K562 (cell line): ENCODE measurements around the gene SLFN14. TPM values are rescaled to one million over a fixed set of nuclear protein-coding genes. Genes with fewer than 3 reads are reported as not detected.
A peak's percentile ranks its signal among the peaks of the same experiment; 100 is the strongest.
"Not testable (repeated sequence)": the region's sequence is repeated elsewhere in the genome, so short reads cannot be mapped to it uniquely, and the experiment has no call there.

Source experiments
- ATAC-seq: fragments of 200-7000 bp; cut with Tn5 transposase; 3 replicates; pipeline ENCODE4 v1.9.1; 2020; ENCODE audit warnings: moderate library complexity
- BruUV-seq: library from RNA; stranded (reverse); fragments of 400-500 nt; replicated peaks from 2 replicates; lab custom pipeline; 2021; lab: Mats Ljungman, UMichigan
- CTCF ChIA-PET: fragments of 300-600 bp; formaldehyde crosslinking; extraction: SDS; loops from one replicate; lab custom pipeline; 2021; ENCODE audit warnings: low intra/inter-chr PET ratio; lab: Yijun Ruan, JAX
- POLR2A ChIA-PET: fragments of 300-600, 350-650 bp; sonication (Branson Sonifier 250); formaldehyde crosslinking; extraction: SDS; loops from one replicate; lab custom pipeline; 2021; ENCODE audit warnings: antibody characterized with exemption, inconsistent platforms; lab: Yijun Ruan, JAX
- DNase-seq, 4 experiments: peaks; one replicate each; pipeline versions ENCODE4 v3.0.0 to v3.0.0-alpha.2; 2011 to 2018; ENCODE audit warnings: low spot score in 3 of 4, mixed read lengths in 3 of 4; ENCODE audit errors: extremely low read depth in 1 of 4
- FAIRE-seq: peaks from 2 replicates; lab custom pipeline; 2011; peaks lifted over from hg19 to GRCh38; lab: Jason Lieb, UNC
- H2AFZ ChIP-seq: 2 replicates; pipeline ENCODE4 v1.6.0; 2011; ENCODE audit warnings: low read depth, low read length, control low read depth, inconsistent platforms
- H3K27ac ChIP-seq: fragments of 200-600 bp; 3 replicates; pipeline ENCODE4 v1.8.0; 2011; ENCODE audit warnings: low read depth, mild to moderate bottlenecking, control low read depth, inconsistent platforms, low read length, moderate library complexity, mixed read lengths; ENCODE audit errors: extremely low read depth
- H3K27me3 ChIP-seq, 2 experiments: fragments of 300-600 bp in 1 of 2; 2 replicates in 1 of 2; 3 replicates in 1 of 2; pipeline versions ENCODE4 v1.6.0 to v1.8.0; 2011; ENCODE audit warnings: inconsistent platforms in 2 of 2, low read length in 2 of 2, mild to moderate bottlenecking in 1 of 2, mixed read lengths in 1 of 2, moderate library complexity in 1 of 2; ENCODE audit not compliant: control insufficient read depth in 2 of 2, insufficient read depth in 2 of 2
- H3K36me3 ChIP-seq: fragments of 300-600 bp; 3 replicates; pipeline ENCODE4 v1.8.0; 2011; ENCODE audit warnings: mild to moderate bottlenecking, low read length, inconsistent platforms; ENCODE audit not compliant: control insufficient read depth, insufficient read depth
- H3K4me1 ChIP-seq, 2 experiments: fragments of 200-600 bp in 1 of 2; replicated peaks in 1 of 2; 2 replicates in 1 of 2; 3 replicates in 1 of 2; pipeline versions ENCODE4 v1.5.1 to v1.8.0; 2011; ENCODE audit warnings: inconsistent platforms in 2 of 2, low read length in 2 of 2, mild to moderate bottlenecking in 1 of 2, mixed read lengths in 1 of 2, moderate library complexity in 1 of 2; ENCODE audit not compliant: control insufficient read depth in 2 of 2, insufficient read depth in 2 of 2
- H3K4me2 ChIP-seq: 2 replicates; pipeline ENCODE4 v1.6.1; 2011; ENCODE audit warnings: low read length, control low read depth, inconsistent platforms, mixed read lengths; ENCODE audit not compliant: insufficient read depth
- H3K4me3 ChIP-seq: fragments of 200-600 bp; sonication (generic), shearing (Covaris generic); 2 replicates; pipeline ENCODE4 v1.5.1; 2016; ENCODE audit warnings: control low read depth, inconsistent platforms
- H3K79me2 ChIP-seq: fragments of 200-600 bp; 3 replicates; pipeline ENCODE4 v1.8.0; 2011; ENCODE audit warnings: low read length, inconsistent platforms; ENCODE audit not compliant: control insufficient read depth, insufficient read depth
- H3K9ac ChIP-seq, 2 experiments: 2 replicates each; pipeline versions ENCODE4 v1.6.0 to v1.6.1; 2011; ENCODE audit warnings: low read depth in 2 of 2, low read length in 2 of 2, control low read depth in 1 of 2, inconsistent platforms in 1 of 2, mild to moderate bottlenecking in 1 of 2, mixed read lengths in 1 of 2; ENCODE audit not compliant: insufficient read depth in 1 of 2
- H3K9me1 ChIP-seq: one replicate; pipeline ENCODE4 v1.6.0; 2011; ENCODE audit warnings: inconsistent platforms, mild to moderate bottlenecking, low read length, moderate library complexity; ENCODE audit not compliant: control insufficient read depth, insufficient read depth
- H3K9me3 ChIP-seq: replicated peaks from 2 replicates; pipeline ENCODE4 v1.5.1; 2011; ENCODE audit warnings: low read depth, low read length, inconsistent platforms; ENCODE audit not compliant: control insufficient read depth, insufficient read depth
- H4K20me1 ChIP-seq: replicated peaks from 2 replicates; pipeline ENCODE4 v1.6.1; 2011; ENCODE audit warnings: low read length, inconsistent platforms, mixed read lengths; ENCODE audit not compliant: control insufficient read depth, insufficient read depth
- BCOR ChIP-seq: fragments of 450-650 bp; IDR thresholded peaks from 2 replicates; pipeline ENCODE4 v1.6.1; 2016
- FOSL1 ChIP-seq: fragments of 200-800 bp; sonication (Bioruptor generic); conservative IDR thresholded peaks from 2 replicates; pipeline ENCODE4 v1.6.1; 2016; ENCODE audit warnings: missing genetic modification characterization, missing compliant biosample characterization
- WGBS: fragments of 100-300 bp; shearing (Covaris generic); methylation state at CpG from one replicate; pipeline ENCODE4 v1.1.6; 2016; ENCODE audit warnings: low coverage, mixed read lengths; ENCODE audit not compliant: insufficient coverage; ENCODE audit errors: missing lambda C conversion rate; 5-methylcytosine and 5-hydroxymethylcytosine counted together
- in situ Hi-C: fragments of 300-500 bp; cut with MboI; formaldehyde crosslinking; loops from 4 replicates; pipeline ENCODE4 v1.15.0; 2018; ENCODE audit warnings: inconsistent platforms, mixed read lengths
- intact Hi-C: fragments of 100-400 bp; cut with micrococcal nuclease; formaldehyde crosslinking; loops from 2 replicates; pipeline ENCODE4 v1.14.2; 2022
- polyA plus RNA-seq, 8 experiments: library from polyadenylated mRNA; depleted of rRNA in 4 of 8; stranded (reverse) in 5 of 8; unstranded in 3 of 8; fragments of >200 nt; fragmentation: Nextera tagmentation in 2 of 8; fragmentation: Illumina TruSeq in 1 of 8; extraction: Ambion mirVana in 2 of 8; extraction: Trizol in 1 of 8; gene quantifications; 2 replicates each; pipeline versions ENCODE4 v1.2.1 to v1.2.3, GENCODE V29; 2011 to 2014; ENCODE audit warnings: inconsistent platforms in 1 of 8, missing spikeins in 1 of 8
- total RNA-seq, 7 experiments: library from RNA; depleted of rRNA in 6 of 7; stranded (reverse); fragments of >200 nt in 6 of 7; fragmentation: Illumina TruSeq in 2 of 7; extraction: Trizol in 2 of 7; gene quantifications; 2 replicates each; pipeline versions ENCODE4 v1.2.1 to v1.2.3, GENCODE V29; 2011 to 2021; ENCODE audit warnings: low replicate concordance in 1 of 7

The SLFN14 gene
- total and polyA plus RNA-seq, 9 of the 15 experiments (the other 6 are each of a cell fraction or from before 2014, with no cell fraction given) = 1.3 to 4.3 (median 3.1) TPM

DNA sequence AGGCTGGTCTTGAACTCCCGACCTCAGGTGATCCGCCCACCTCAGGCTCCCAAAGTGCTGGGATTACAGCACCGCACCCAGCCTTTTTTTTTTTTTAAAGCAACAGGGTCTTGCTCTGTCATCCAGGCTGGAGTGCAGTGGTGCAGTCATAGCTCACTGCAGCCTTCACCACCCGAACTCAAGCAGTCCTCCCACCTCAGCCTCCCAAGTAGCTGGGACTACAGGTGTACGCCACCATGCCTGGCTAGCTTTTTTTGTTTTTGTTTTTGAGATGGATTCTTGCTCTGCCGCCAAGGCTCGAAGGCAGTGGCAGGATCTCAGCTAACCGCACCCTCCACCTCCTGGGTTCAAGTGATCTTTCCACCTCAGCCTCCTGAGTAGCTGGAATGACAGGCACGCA lies 25.2 kb downstream of the SLFN14 start:
- H3K9me1 ChIP-seq, H4K20me1 ChIP-seq, H3K9me3 ChIP-seq, H2AFZ ChIP-seq, H3K36me3 ChIP-seq, DNase-seq, H3K4me2 ChIP-seq, H3K79me2 ChIP-seq, H3K27ac ChIP-seq, BruUV-seq, CTCF ChIA-PET, H3K9ac ChIP-seq, FAIRE-seq, H3K4me3 ChIP-seq, H3K27me3 ChIP-seq: not testable (repeated sequence)
- in situ Hi-C loops = loop anchor here (5.0 kb wide), 2 partner anchors 223 to 363 kb away; no protein-coding TSS in a partner anchor
- 78% methylated on average over 9 of the region's 9 CpGs for WGBS
- intact Hi-C loops = loop anchor here (5.0 to 10.0 kb wide), 4 partner anchors 61 to 391 kb away; partner anchors contain the start of genes NLE1, SLFN12 and UNC45B
- POLR2A ChIA-PET = interaction anchor here (0.9 kb wide), 1 partner anchor 43 kb away, joined by 3 read pairs; the partner anchor contains the start of gene PEX12
- H3K4me1 ChIP-seq = peaks cover 6 to 31% of the 10 kb centered on the region in 2 experiments; a peak in 3 of 5 replicates
- TF ChIP-seq BCOR = 0 out of 2 replicates have a peak, but pooled peaks have one; percentile 13
- TF ChIP-seq, all 486 proteins: peak for 1; not testable (repeated sequence) for 485
- not testable (repeated sequence) for ATAC-seq

- Histone ChIP-seq H3K36me3 (no peaks in the 10 kb centered on the region), H3K4me1 (peaks cover 4 to 23% of the 10 kb centered on the region in 2 experiments; a peak in 3 of 5 replicates), H4K20me1 (no peaks in the 10 kb centered on the region), H3K9me1 (no peaks in the 10 kb centered on the region), H3K4me2 (no peak overlapping the region), H3K27me3 (no peaks in the 10 kb centered on the region), H3K27ac (no peak overlapping the region), H3K9ac (no peak overlapping the region), H3K4me3 (no peak overlapping the region), H2AFZ (0 out of 2 replicates have a peak overlapping the region, but pooled peaks have one; percentile 1), H3K79me2 (no peaks in the 10 kb centered on the region), H3K9me3 (no peaks in the 10 kb centered on the region)
- ATAC-seq = no peak
- in situ Hi-C loops = loop anchor here (5.0 kb wide), 2 partner anchors 222 to 362 kb away; no protein-coding TSS in a partner anchor
- 41% methylated on average over 3 of the region's 3 CpGs for WGBS
- BruUV-seq = no TSS peak
- no peak for DNase-seq
- no peak for TF ChIP-seq FOSL1 (tag)
- no peak for FAIRE-seq
- CTCF ChIA-PET = interaction anchor here (3.2 kb wide), 1 partner anchor 222 kb away, joined by 21 read pairs; no protein-coding TSS in a partner anchor
- intact Hi-C loops = loop anchor here (5.0 to 10.0 kb wide), 4 partner anchors 60 to 390 kb away; partner anchors contain the start of genes NLE1, SLFN12 and UNC45B
- POLR2A ChIA-PET = interaction anchor here (0.8 to 2.4 kb wide), 3 partner anchors 8 to 1030 kb away, joined by 3 to 7 read pairs (median 3); partner anchors contain the start of gene PEX12
These were observed 26.0 kb downstream of the SLFN14 start for GRCh38 chr17:35534576-35535093.
